Prostate gland (tissue), 2 donors: Measurements from ENCODE around the gene ICOSLG. TPM values are rescaled to one million over a fixed set of nuclear protein-coding genes. Genes with fewer than 3 reads are reported as not detected.

Experiments
- DNase-seq: peaks from one replicate; pipeline ENCODE4 v3.0.0-alpha.2; 2019; ENCODE audit warnings: low spot score
- H3K27ac ChIP-seq, 2 donors: fragments of 200-600 bp; sonication (generic); 2 replicates each; pipeline ENCODE4 v1.5.1; 2017 to 2019
- H3K27me3 ChIP-seq: fragments of 200-600 bp; sonication (generic); replicated peaks from 2 replicates; pipeline ENCODE4 v1.5.1; 2019; ENCODE audit not compliant: insufficient read depth
- H3K36me3 ChIP-seq, 2 donors: fragments of 200-600 bp; sonication (generic); 1 replicate in 1 of 2; 2 replicates in 1 of 2; pipeline versions ENCODE4 v1.5.1 to v1.8.1; 2017 to 2019
- H3K4me1 ChIP-seq: fragments of 200-600 bp; sonication (generic); replicated peaks from 2 replicates; pipeline ENCODE4 v1.5.1; 2019
- H3K4me3 ChIP-seq, 2 donors: fragments of 200-600 bp; sonication (generic); 2 replicates each; pipeline ENCODE4 v1.5.1; 2017 to 2019
- H3K9me3 ChIP-seq: fragments of 200-600 bp; sonication (generic); 2 replicates; pipeline ENCODE4 v1.5.1; 2017
- CTCF ChIP-seq, 4 experiments: fragments of 200-600 bp in 2 of 4; fragments of 450-650 bp in 2 of 4; sonication (generic) in 2 of 4; IDR thresholded peaks; 1 replicate in 3 of 4; 2 replicates in 1 of 4; pipeline ENCODE4 v1.5.1; 2016 to 2019; ENCODE audit warnings: antibody characterized with exemption in 4 of 4, mild to moderate bottlenecking in 2 of 4, moderate library complexity in 2 of 4
- POLR2A ChIP-seq: fragments of 450-650 bp; IDR thresholded peaks from one replicate; pipeline ENCODE4 v1.6.1; 2016; ENCODE audit warnings: antibody characterized with exemption, mild to moderate bottlenecking
- POLR2AphosphoS5 ChIP-seq: sonication (generic); formaldehyde crosslinking; IDR thresholded peaks from one replicate; pipeline ENCODE4 v1.6.1; 2017; ENCODE audit warnings: antibody characterized with exemption
- WGBS: methylation state at CpG from one replicate; pipeline ENCODE4 v1.1.5; 2018; 5-methylcytosine and 5-hydroxymethylcytosine counted together
- intact Hi-C: fragments of 100-400 bp; cut with DNase I; formaldehyde crosslinking; loops from one replicate; pipeline ENCODE4 v1.14.2; 2022
- total RNA-seq, 2 donors: library from RNA; depleted of rRNA; stranded (reverse); fragments of >200 nt; gene quantifications; one replicate each; pipeline ENCODE4 v1.1.0, GENCODE V29; 2016

The ICOSLG gene
- total RNA-seq, 2 donors from 2014 or later: 3.4 to 3.7 TPM

GRCh38 chr21:44281801-44282200 lies 41.1 kb upstream of the ICOSLG start:
- Histone ChIP-seq H3K27me3 (no peaks in the 10 kb centered on the region), H3K27ac (no peak overlapping the region), H3K9me3 (no peaks in the 10 kb centered on the region), H3K36me3 (no peaks in the 10 kb centered on the region), H3K4me1 (no peaks in the 10 kb centered on the region), H3K4me3 (no peak overlapping the region)
- DNase-seq: no peak
- intact Hi-C loops: no loop called here
- WGBS: 91% methylated on average over 8 of the region's 9 CpGs
- TF ChIP-seq POLR2AphosphoS5 (no peak), CTCF (IDR thresholded peaks at IDR 0.05) (no peak), POLR2A (no peak)

GRCh38 chr21:44279354-44280260 lies 38.9 kb upstream of the ICOSLG start:
- intact Hi-C loops: no loop called here
- no peaks in the 10 kb centered on the region for H3K4me1 ChIP-seq
- no peaks in the 10 kb centered on the region for H3K9me3 ChIP-seq
- H3K36me3 ChIP-seq: no peaks in the 10 kb centered on the region
- H3K27ac ChIP-seq: no peak overlapping the region
- H3K4me3 ChIP-seq: no peak overlapping the region
- no peaks in the 10 kb centered on the region for H3K27me3 ChIP-seq
- 86% methylated on average over 19 of the region's 19 CpGs for WGBS
- DNase-seq: no peak
- TF ChIP-seq POLR2A (no peak), POLR2AphosphoS5 (no peak), CTCF (IDR thresholded peaks at IDR 0.05) (no peak)

- no peaks in the 10 kb centered on the region for H3K36me3 ChIP-seq
- no peak for DNase-seq
- H3K27me3 ChIP-seq: no peaks in the 10 kb centered on the region
- no peak overlapping the region for H3K4me3 ChIP-seq
- no peaks in the 10 kb centered on the region for H3K9me3 ChIP-seq
- no peaks in the 10 kb centered on the region for H3K4me1 ChIP-seq
- 63% methylated on average over 5 of the region's 5 CpGs for WGBS
- intact Hi-C loops: no loop called here
- no peak overlapping the region for H3K27ac ChIP-seq
- TF ChIP-seq POLR2A (no peak), CTCF (IDR thresholded peaks at IDR 0.05) (no peak), POLR2AphosphoS5 (no peak)
These were observed 34.3 kb upstream of the ICOSLG start for GRCh38 chr21:44275041-44275440.

GRCh38 chr21:44273046-44273445 lies 32.3 kb upstream of the ICOSLG start:
- intact Hi-C loops: no loop called here
- no peak for DNase-seq
- no peak overlapping the region for H3K27ac ChIP-seq
- no peaks in the 10 kb centered on the region for H3K27me3 ChIP-seq
- no peak for TF ChIP-seq CTCF (IDR thresholded peaks at IDR 0.05)
- no peak for TF ChIP-seq POLR2AphosphoS5
- no peaks in the 10 kb centered on the region for H3K9me3 ChIP-seq
- H3K4me3 ChIP-seq: no peak overlapping the region
- no peaks in the 10 kb centered on the region for H3K4me1 ChIP-seq
- H3K36me3 ChIP-seq: no peaks in the 10 kb centered on the region
- 77% methylated on average over 7 of the region's 7 CpGs for WGBS
